Dedifferentiated amniotic fluid mesenchymal stem cell (primary cell): ENCODE data around the gene TFAP2C.
"Not testable (repeated sequence)": the region's sequence is repeated elsewhere in the genome, so short reads cannot be mapped to it uniquely, and the experiment has no call there.

Source experiments
- DNase-seq: peaks from one replicate; pipeline ENCODE4 v3.0.0-alpha.2; 2016; ENCODE audit errors: extremely low spot score

The TFAP2C gene

DNA sequence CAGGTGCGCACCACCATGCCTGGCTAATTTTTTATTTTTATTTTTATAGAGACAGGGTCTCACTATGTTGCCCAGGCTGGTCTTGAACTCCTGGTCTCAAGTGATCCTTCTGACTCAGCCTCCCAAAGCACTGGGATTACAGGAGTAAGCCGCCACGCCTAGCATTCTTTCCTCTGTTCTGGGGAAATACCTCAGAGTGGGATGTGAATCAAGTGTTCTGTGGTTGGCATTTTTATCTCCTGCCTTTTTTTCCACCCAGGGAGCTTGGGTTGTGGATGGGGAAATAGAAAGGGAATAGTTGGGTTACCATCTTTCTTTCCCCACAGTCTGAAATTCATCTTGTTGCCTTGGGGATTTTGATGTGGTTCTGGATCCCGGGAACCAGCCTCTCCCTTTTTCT, 24.1 kb downstream of the TFAP2C start:
- DNase-seq = no peak

DNA sequence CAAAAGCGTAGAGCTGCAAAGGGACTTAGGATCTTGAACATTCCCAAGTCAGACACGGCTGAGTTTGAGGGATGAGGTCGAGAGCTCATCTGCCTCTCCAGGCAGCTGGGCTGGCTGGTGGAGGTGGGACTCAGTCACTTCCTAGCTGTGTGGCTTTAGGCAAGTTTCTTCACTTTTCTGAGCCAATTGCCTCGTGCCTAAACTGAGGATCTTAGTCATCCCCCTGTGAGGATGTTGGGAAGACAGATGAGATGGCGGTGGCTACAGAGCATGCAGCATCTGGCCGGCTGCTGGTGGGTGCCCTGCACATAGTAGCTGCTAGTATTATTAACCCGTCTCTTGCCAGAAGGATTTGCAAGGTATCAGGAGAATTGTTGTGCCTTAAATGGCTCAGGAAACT, 27.5 kb downstream of the TFAP2C start:
- no peak for DNase-seq

DNA sequence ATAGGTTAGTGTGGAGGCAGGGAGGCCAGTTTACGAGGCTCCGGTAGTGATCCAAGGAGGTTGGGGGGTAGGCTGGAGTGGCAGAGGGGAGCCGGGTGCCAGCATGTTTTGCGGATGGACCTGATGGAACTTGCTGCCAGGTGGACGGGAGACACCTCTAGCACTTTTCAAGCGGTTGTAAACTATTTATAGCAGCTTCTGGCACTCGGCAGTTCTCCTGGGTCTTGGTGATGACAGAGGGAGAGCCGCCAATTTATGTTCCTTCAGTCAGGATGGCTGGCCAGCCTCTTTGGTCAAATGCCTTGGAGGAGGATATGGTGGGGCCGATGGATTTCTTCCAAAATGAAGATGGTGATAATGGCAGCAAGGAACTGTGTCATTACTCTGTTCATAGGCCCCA, 28.8 kb downstream of the TFAP2C start:
- DNase-seq = no peak

DNA sequence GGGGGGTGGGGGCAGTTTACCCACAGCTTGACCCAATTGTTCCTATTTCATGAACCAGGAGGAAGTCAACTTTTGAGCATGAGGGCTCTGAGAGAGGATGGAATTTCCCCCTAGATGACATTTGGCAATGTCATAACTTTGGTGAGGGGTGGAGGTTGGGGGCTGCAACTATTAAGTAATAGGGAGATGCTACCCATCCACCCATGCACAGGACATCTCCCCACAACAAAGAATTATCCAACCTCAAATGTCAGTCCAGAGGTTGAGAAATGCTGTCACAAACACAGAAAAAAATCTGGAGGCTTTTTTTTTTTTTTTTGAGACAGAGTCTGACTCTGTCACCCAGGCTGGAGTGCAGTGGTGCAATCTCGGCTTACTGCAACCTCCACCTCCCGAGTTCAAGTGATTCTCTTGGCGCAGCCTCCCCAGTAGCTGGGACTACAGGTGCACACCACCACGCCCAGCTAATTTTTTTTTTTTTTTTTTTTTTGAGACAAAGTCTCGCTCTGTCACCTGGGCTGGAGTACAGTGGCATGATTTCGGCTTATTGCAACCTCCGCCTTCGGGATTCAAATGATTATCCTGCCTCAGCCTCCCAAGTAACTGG, 29.3 kb downstream of the TFAP2C start:
- not testable (repeated sequence) for DNase-seq

DNA sequence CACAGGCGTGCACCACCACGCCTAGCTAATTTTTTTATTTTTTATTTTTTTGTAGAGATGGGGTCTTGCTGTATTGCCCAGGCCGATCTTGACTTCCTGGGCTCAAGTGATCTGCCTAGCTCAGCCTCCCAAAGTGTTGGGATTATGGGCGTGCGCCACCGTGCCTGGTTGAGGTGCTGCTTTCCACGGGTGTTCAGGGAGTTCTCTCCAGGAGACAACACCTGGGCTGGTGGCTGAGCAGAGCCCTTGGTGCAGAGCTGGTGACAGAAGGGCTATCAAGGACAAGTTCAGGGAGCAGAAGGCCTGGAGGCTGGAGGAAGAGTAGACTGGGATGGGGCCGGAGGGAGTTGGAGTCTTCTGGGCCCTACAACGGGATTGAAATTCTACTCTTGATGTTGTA, 34.6 kb downstream of the TFAP2C start:
- no peak for DNase-seq

DNA sequence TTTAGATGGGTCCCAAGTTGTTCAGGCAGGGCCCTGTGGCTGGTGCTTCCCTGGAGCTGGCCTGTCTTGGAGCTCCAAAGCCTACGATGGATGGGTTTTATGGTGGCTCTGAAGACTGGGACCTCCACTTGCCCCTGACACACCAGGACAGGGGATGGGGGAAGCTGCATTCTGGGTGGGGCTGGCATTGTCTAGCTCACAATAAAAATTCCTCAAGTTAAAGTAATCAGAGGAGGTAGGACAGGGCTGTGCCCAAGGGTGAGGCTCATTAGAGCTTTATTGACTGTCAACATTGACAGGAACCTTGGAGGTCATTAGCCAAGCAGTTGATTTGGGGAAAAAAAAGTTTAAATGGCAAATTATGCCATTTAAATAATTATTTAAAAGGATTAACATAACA, 35.7 kb downstream of the TFAP2C start:
- no peak for DNase-seq

DNA sequence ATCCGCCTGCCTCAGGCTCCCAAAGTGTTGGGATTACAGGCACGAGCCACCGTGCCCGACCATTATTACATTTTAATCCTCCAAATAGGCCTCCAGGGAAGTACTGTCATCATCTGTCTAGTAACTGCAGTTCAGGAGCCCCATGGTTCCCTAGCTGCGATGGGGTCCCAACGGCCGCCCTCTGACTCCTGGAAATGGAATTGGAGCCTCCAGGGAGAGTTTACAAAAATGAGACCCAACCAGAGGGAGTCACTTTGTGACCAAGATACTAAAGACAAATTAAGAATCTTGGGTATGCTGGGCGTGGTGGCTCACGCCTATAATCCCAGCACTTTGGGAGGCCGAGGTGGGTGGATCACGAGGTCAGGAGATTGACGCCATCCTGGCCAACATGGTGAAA, 36.7 kb downstream of the TFAP2C start:
- DNase-seq = no peak

DNA sequence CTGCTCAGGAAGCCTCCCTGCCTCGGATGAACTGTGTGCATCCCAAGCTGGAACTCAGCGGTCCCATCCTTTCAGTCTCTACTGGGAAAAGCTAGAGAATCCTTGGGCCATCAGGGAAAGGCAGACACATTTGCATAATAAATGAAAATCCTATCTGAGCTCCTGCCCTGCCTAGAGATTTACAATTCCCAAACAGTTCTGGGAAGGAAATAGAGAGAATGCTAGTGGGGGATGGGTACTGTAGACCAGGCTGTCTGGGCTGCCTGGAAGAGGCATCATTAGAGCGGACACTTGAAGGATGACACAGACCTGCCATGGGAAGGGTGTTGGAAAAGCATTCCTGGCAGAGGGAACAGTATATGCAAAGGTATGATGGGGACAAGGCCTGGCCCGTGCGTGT, 44.3 kb downstream of the TFAP2C start:
- DNase-seq = no peak

DNA sequence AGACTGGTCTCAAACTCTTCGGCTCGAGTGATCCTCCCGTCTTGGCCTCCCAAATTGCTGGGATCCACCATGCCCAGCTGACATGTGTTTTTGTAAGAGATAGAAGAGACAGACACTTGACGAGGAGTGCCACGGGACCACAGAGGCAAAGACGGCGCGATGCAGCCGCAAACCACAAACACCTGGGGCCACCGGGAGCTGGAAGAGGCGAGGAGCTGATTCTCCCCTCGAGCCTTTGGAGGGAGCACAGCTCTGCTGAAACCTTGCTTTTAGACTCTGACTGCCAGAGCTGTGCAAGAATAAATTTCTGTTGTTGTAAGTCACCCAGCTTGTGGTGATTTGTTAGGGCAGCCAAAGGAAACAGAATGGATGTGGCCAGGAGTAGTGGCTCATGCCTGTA, 46.9 kb downstream of the TFAP2C start:
- DNase-seq = no peak

DNA sequence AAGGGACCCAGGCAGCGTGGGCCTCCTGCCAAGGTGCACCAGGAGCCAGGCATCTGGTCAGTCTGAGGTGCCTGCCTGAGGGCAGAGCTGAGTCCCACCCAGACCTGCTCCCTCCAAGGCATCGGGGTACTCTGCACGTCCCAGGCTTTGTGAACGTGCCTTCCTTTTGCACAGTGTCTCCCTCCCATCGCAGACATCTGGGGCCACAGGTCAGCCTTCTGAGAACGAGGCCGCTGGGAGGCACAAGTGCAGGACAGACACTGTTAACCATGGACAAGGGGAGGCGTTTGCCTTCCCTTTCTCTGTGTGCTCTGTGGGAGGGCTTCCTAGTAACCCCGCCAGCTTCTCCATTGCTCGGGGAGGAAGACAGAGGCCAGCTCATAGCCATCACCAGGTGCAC, 47.6 kb downstream of the TFAP2C start:
- no peak for DNase-seq

DNA sequence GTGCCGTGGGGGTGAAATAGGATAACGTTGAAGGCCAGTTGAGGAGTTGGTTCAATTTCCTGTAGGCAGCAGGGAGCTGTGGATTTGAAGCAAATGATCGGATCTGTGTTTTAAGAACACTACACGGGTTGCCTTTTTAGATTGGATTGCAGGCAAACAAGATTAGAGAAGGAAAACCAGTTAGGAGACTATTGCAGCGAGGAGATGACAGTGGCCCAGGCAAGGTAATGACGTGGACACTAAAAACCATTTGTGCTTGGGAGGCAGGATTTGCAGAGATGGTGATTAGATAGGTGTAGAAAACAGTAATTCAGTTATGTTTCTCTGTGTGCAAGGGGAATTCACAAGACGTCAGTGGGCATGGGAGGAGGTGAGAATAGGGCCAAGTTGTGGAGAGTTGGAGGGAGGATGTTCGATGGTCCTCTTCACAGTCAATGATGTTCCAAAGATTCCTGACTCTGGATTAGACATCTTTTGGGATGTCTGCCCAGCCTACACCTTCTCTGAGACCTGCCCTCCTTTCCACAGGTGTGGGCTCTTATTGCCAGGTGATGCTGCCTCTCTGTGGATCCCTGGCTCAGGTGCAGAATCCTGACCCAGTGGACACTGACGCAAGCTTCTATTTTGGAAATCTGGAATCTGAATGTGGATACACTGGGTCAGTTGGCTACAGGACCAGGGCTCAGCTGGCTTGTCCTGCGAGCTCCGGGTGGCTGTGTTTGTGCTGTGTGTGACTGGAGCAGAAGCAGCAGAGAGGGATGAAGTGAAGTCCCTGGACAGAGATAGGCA, 54.2 kb downstream of the TFAP2C start:
- no peak for DNase-seq

DNA sequence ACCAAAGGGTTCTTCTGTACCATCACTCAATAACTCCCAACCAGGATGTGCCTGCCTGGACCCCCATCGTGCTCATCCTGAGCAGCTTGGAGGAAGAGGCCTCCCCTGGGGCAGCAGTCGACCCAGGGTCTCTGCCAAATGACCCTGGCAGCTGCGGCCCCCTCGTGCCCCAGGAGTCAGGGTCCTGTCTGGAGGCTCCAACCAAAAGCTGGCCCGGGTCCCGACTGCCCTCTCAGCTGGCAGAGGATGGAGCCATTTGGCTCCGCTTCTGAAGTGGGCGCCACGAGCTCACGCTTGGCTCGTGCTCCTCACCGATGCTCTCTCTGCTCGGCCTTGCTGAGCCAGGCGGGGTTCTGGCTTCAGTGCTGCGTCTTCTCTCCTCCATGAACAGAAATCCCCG, 56.8 kb downstream of the TFAP2C start:
- DNase-seq = no peak

DNA sequence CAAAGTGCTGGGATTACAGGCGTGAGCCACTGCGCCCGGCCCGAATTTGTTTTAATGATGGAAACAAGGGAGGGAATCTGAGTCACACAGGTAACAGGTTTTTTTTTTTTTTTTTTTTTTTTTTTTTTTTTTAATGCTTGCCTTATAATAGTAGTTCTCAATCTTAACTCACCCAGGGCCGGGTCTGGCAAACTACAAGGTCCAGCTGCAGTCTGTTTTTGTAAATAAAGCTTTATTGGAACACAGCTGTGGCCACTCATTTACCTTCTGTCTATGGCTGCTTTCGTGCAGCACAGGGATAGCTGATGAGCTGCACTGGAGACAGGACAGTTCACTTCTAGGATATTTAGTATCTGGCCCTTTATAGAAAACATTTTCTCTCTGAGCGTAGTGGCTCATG, 58.0 kb downstream of the TFAP2C start:
- DNase-seq = no peak

DNA sequence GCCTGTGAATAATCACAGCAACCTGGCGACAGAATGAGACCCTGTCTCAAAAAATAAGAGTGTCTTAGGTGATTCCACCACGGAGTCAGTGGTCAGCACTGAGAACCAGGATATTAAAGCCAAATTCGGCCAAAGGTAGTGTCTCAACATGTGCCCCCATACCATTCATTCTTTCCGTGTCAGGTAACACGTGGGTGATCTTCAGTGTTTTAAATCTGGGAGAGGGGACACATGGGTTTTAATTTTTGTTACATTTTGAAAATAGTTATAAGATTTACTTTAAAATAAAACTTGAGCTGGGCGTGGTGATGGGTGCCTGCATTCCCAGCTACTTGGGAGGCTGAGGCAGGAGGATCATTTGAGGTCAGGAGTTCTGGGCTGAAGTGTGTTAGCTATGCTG, 59.0 kb downstream of the TFAP2C start:
- DNase-seq = no peak
